WTC11 (cell line): ENCODE measurements around the gene HS1BP3.

Experiments
- ATF3 ChIP-seq: sonication (generic); formaldehyde crosslinking; conservative IDR thresholded peaks from 2 replicates; pipeline ENCODE4 v1.8.1; 2022; ENCODE audit warnings: mild to moderate bottlenecking, missing genetic modification reagents
- MAX ChIP-seq: sonication (generic); formaldehyde crosslinking; IDR thresholded peaks from 2 replicates; pipeline ENCODE4 v1.8.0; 2022; ENCODE audit warnings: mild to moderate bottlenecking, missing genetic modification reagents
- NFYB ChIP-seq: sonication (generic); formaldehyde crosslinking; conservative IDR thresholded peaks from 2 replicates; pipeline ENCODE4 v1.8.0; 2022; ENCODE audit warnings: low read depth, missing genetic modification reagents
- TEAD4 ChIP-seq: sonication (generic); formaldehyde crosslinking; IDR thresholded peaks from 2 replicates; pipeline ENCODE4 v1.8.0; 2022; ENCODE audit warnings: mild to moderate bottlenecking, missing genetic modification reagents
- ZBTB43 ChIP-seq: sonication (generic); formaldehyde crosslinking; IDR thresholded peaks from 2 replicates; pipeline ENCODE4 v1.8.1; 2023; ENCODE audit warnings: mild to moderate bottlenecking, missing genetic modification reagents
- ZNF423 ChIP-seq: fragments of 250-450 bp; sonication (Bioruptor Pico); IDR thresholded peaks from 2 replicates; pipeline ENCODE4 v2.1.2; 2022; ENCODE audit warnings: mild to moderate bottlenecking, moderate library complexity
- TF ChIP-seq, protein P1 (sequence below): fragments of 200-600 bp; IDR thresholded peaks from 2 replicates; pipeline ENCODE4 v1.8.0; 2022; ENCODE audit warnings: antibody characterized with exemption
- TF ChIP-seq, protein P2 (sequence below): sonication (generic); formaldehyde crosslinking; IDR thresholded peaks from 2 replicates; pipeline ENCODE4 v1.8.1; 2022; ENCODE audit warnings: mild to moderate bottlenecking, missing genetic modification reagents, moderate library complexity, borderline replicate concordance
- TF ChIP-seq, protein P3 (sequence below): sonication (generic); formaldehyde crosslinking; IDR thresholded peaks from 2 replicates; pipeline ENCODE4 v1.8.1; 2023; ENCODE audit warnings: mild to moderate bottlenecking, moderate library complexity, missing genetic modification reagents

DNA sequence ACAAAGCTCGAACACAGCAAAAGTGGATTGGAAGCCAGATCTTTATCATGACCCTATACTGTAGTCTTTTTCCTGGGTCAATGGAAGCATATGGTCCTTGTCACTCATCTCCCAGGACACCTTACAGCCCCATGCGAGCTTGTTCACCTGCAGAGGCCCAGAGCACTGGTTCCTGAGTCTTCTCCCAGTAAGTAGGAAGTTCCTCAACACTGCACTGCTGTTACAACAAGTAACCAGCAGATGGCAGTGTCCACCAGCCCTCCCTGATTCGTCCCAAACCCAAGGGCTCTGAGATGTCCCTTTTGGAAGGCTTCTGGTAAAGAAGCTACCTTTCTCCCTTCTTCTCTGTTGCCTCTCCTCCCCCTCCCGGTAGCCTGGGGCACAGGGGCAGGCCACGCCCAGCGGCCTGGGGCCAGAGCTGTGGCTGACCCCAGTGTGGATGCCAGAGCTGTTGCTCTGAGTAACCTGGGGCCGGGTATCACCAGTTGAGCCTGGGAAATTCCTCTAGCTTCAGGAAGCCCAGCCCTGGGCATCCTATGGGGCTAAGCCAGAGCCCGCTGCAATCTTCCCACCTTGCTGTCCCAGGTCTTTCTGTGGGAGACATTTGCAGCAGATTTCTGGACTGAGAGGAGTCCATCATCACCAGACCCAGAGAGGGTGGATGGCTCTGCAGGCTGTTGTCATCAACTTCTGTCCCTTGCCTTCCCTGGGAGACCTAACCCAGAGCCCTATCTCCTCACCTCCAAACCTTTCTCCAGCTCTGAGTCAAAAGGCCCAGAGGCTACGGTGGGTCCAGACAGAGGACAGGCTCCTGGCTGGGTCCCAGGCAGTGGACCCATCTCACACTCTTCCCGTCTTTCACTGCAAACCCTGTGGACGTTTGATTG is 10.8 kb upstream of the HS1BP3 start:
- no peak for TF ChIP-seq ZNF423 (CRISPR knock-in tag)
- TF ChIP-seq, protein P1, sequence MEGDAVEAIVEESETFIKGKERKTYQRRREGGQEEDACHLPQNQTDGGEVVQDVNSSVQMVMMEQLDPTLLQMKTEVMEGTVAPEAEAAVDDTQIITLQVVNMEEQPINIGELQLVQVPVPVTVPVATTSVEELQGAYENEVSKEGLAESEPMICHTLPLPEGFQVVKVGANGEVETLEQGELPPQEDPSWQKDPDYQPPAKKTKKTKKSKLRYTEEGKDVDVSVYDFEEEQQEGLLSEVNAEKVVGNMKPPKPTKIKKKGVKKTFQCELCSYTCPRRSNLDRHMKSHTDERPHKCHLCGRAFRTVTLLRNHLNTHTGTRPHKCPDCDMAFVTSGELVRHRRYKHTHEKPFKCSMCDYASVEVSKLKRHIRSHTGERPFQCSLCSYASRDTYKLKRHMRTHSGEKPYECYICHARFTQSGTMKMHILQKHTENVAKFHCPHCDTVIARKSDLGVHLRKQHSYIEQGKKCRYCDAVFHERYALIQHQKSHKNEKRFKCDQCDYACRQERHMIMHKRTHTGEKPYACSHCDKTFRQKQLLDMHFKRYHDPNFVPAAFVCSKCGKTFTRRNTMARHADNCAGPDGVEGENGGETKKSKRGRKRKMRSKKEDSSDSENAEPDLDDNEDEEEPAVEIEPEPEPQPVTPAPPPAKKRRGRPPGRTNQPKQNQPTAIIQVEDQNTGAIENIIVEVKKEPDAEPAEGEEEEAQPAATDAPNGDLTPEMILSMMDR: peak; percentile 92
- TF ChIP-seq MAX: no peak
- TF ChIP-seq TEAD4 (CRISPR knock-in tag): no peak
- TF ChIP-seq, protein P2, sequence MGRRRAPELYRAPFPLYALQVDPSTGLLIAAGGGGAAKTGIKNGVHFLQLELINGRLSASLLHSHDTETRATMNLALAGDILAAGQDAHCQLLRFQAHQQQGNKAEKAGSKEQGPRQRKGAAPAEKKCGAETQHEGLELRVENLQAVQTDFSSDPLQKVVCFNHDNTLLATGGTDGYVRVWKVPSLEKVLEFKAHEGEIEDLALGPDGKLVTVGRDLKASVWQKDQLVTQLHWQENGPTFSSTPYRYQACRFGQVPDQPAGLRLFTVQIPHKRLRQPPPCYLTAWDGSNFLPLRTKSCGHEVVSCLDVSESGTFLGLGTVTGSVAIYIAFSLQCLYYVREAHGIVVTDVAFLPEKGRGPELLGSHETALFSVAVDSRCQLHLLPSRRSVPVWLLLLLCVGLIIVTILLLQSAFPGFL (CRISPR knock-in tag): no peak
- TF ChIP-seq, protein P3, sequence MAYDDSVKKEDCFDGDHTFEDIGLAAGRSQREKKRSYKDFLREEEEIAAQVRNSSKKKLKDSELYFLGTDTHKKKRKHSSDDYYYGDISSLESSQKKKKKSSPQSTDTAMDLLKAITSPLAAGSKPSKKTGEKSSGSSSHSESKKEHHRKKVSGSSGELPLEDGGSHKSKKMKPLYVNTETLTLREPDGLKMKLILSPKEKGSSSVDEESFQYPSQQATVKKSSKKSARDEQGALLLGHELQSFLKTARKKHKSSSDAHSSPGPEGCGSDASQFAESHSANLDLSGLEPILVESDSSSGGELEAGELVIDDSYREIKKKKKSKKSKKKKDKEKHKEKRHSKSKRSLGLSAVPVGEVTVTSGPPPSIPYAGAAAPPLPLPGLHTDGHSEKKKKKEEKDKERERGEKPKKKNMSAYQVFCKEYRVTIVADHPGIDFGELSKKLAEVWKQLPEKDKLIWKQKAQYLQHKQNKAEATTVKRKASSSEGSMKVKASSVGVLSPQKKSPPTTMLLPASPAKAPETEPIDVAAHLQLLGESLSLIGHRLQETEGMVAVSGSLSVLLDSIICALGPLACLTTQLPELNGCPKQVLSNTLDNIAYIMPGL (CRISPR knock-in tag): peak; percentile 41; the same call in 1 of the 2 replicates
- no peak for TF ChIP-seq NFYB (CRISPR knock-in tag)
- TF ChIP-seq ZBTB43 (CRISPR knock-in tag): no peak
- TF ChIP-seq ATF3 (CRISPR knock-in tag): no peak
